PC-9 (cell line): ENCODE data around the gene MMP2. TPM values are rescaled to one million over a fixed set of nuclear protein-coding genes. Genes with fewer than 3 reads are reported as not detected.
A peak's percentile ranks its signal among the peaks of the same experiment; 100 is the strongest.

Experiments
- BruUV-seq: library from RNA; stranded (reverse); fragments of 400-500 nt; replicated peaks from 2 replicates; lab custom pipeline; 2021; lab: Mats Ljungman, UMichigan
- CTCF ChIA-PET: fragments of 300-600 bp; sonication (Branson Sonifier 250); formaldehyde crosslinking; loops from one replicate; lab custom pipeline; 2022; ENCODE audit warnings: antibody characterized with exemption; lab: Charles Lee
- POLR2A ChIA-PET: fragments of 300-600 bp; sonication (Branson Sonifier 250); formaldehyde crosslinking; loops from one replicate; lab custom pipeline; 2022; ENCODE audit warnings: antibody characterized with exemption; ENCODE audit not compliant: unreplicated experiment; lab: Charles Lee
- DNase-seq, 2 experiments: peaks; one replicate each; pipeline versions ENCODE4 v3.0.0 to v3.0.0-alpha.2; 2015 to 2022; ENCODE audit warnings: mixed read lengths in 1 of 2
- H2AFZ ChIP-seq: fragments of 200-600 bp; sonication (generic); 2 replicates; pipeline ENCODE4 v1.8.1; 2017; ENCODE audit warnings: antibody characterized with exemption
- H3F3A ChIP-seq: fragments of 200-600 bp; sonication (generic); 2 replicates; pipeline ENCODE4 v1.8.1; 2017; ENCODE audit warnings: antibody characterized with exemption, mild to moderate bottlenecking, low read depth; ENCODE audit not compliant: insufficient read depth
- H3K27ac ChIP-seq: fragments of 200-600 bp; sonication (generic); 2 replicates; pipeline ENCODE4 v1.6.1; 2016; ENCODE audit warnings: mixed run types
- H3K27me3 ChIP-seq: fragments of 200-600 bp; sonication (generic); 2 replicates; pipeline ENCODE4 v1.6.1; 2016; ENCODE audit warnings: low read depth, mixed run types; ENCODE audit not compliant: insufficient read depth
- H3K36me3 ChIP-seq: fragments of 200-600 bp; sonication (generic); 2 replicates; pipeline ENCODE4 v1.6.1; 2016; ENCODE audit warnings: low read depth, mixed run types
- H3K4me1 ChIP-seq: fragments of 200-600 bp; sonication (generic); replicated peaks from 2 replicates; pipeline ENCODE4 v1.6.1; 2016; ENCODE audit warnings: mixed run types; ENCODE audit not compliant: insufficient read depth
- H3K4me2 ChIP-seq: fragments of 200-600 bp; sonication (generic); 2 replicates; pipeline ENCODE4 v1.6.1; 2017; ENCODE audit warnings: mixed run types
- H3K4me3 ChIP-seq: fragments of 200-600 bp; sonication (generic); 2 replicates; pipeline ENCODE4 v1.6.1; 2016; ENCODE audit warnings: mixed run types
- H3K79me2 ChIP-seq: fragments of 200-600 bp; sonication (generic); 2 replicates; pipeline ENCODE4 v1.6.1; 2017; ENCODE audit warnings: low read depth, mixed run types
- H3K9me2 ChIP-seq: fragments of 200-600 bp; sonication (generic); 2 replicates; pipeline ENCODE4 v1.8.1; 2017; ENCODE audit warnings: mild to moderate bottlenecking; ENCODE audit not compliant: insufficient read depth
- H3K9me3 ChIP-seq: fragments of 200-600 bp; sonication (generic); 2 replicates; pipeline ENCODE4 v1.8.1; 2016; ENCODE audit warnings: low read depth; ENCODE audit not compliant: insufficient read depth
- H4K20me1 ChIP-seq: fragments of 200-600 bp; sonication (generic); 2 replicates; pipeline ENCODE4 v1.8.1; 2017; ENCODE audit not compliant: insufficient read depth
- EZH2 ChIP-seq: fragments of 200-600 bp; sonication (generic); IDR thresholded peaks from 2 replicates; pipeline ENCODE4 v1.8.0; 2017; ENCODE audit warnings: antibody characterized with exemption, low read depth
- intact Hi-C: fragments of 100-400 bp; cut with micrococcal nuclease; formaldehyde crosslinking; loops from one replicate; pipeline ENCODE4 v1.10.0; 2022; ENCODE audit not compliant: unreplicated experiment
- total RNA-seq: library from RNA; stranded (reverse); gene quantifications from 2 replicates; pipeline ENCODE4 v1.2.3, GENCODE V29; 2021
- TF ChIP-seq, protein P1 (sequence below): fragments of 200-600 bp; sonication (generic); conservative IDR thresholded peaks from 2 replicates; pipeline ENCODE4 v1.6.1; 2017; ENCODE audit warnings: mixed run types, antibody characterized with exemption, mild to moderate bottlenecking, moderate library complexity

Gene MMP2
- total RNA-seq, 1 experiment from 2014 or later = 0.50 TPM

DNA sequence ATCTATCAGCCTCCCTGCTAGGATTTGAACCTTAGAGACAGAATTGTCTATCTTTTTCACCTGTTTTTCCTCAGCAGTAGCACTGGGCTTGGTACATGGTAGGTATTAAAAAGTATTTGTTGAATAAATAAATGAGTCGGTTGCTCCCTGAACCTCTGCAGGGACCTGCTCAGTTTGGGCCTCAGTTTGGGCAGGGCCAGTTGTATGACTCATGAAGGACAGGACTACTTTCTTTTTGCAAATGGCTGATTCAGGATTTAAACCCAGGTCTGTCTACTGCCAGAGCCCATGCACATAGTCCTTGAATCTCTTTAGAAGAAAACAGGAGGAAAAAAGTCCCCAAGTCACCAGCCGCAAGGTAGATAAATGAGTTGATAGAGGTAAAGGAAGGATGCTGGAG is 3.1 kb downstream of the MMP2 start:
- peak overlapping the region; percentile 12; the same call in 1 of the 2 replicates for H3K4me2 ChIP-seq

DNA sequence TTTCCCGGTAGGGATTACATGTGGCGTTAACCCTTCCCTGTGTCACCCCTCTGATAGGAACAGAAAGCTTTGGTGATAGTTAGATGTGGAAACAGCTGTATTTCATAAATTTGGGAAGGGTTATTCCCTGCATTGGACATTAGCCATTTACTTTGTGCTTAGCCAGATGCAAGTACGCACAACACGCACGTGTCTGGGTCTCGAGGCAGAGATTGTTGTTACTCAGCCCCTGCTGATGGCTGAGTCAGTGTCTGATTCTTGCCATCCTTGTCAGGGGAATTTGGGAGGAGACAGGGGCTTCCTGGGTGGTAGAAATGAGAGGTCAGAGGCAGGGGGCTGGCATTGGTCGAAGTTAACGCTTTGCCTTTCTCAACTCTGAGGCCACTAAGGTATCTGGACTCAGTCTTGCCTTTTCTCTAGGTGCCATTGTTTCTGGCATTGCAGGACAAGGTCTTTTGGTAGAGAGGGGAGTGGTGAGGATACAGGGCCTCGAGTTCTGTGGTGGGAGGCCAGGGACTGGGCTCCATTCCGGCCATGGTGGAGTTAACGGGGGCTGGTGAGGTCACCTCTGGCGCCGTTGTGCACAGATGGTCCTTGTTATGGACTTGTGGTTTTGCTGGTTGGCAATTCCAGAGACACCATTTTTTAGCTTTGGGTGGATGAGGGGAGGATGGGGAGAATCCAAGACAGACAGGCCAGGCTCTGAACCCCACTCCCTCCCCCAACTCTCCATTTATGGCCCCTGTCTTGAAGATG is 8.2 kb downstream of the MMP2 start:
- ChIA-PET CTCF (no interaction called here), POLR2A (interaction anchor here (0.7 kb wide), 1 partner anchor 14 kb away, joined by 10 read pairs; no protein-coding TSS in a partner anchor)
- BruUV-seq = no TSS peak
- Histone ChIP-seq H4K20me1 (no peaks in the 10 kb centered on the region), H3K9me2 (no peaks in the 10 kb centered on the region), H3K27ac (no peak overlapping the region), H3K9me3 (no peaks in the 10 kb centered on the region), H3K4me1 (peaks cover 1% of the 10 kb centered on the region; the same call in 1 of the 2 replicates), H3K4me2 (no peak overlapping the region), H3K79me2 (no peaks in the 10 kb centered on the region), H3K4me3 (no peak overlapping the region), H2AFZ (no peak overlapping the region), H3K27me3 (no peaks in the 10 kb centered on the region), H3F3A (no peaks in the 10 kb centered on the region; the same call in 1 of the 2 replicates), H3K36me3 (no peaks in the 10 kb centered on the region)
- intact Hi-C loops = no loop called here
- no peak for DNase-seq
- TF ChIP-seq, protein P1, sequence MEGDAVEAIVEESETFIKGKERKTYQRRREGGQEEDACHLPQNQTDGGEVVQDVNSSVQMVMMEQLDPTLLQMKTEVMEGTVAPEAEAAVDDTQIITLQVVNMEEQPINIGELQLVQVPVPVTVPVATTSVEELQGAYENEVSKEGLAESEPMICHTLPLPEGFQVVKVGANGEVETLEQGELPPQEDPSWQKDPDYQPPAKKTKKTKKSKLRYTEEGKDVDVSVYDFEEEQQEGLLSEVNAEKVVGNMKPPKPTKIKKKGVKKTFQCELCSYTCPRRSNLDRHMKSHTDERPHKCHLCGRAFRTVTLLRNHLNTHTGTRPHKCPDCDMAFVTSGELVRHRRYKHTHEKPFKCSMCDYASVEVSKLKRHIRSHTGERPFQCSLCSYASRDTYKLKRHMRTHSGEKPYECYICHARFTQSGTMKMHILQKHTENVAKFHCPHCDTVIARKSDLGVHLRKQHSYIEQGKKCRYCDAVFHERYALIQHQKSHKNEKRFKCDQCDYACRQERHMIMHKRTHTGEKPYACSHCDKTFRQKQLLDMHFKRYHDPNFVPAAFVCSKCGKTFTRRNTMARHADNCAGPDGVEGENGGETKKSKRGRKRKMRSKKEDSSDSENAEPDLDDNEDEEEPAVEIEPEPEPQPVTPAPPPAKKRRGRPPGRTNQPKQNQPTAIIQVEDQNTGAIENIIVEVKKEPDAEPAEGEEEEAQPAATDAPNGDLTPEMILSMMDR = no peak
- TF ChIP-seq EZH2 = no peak

More for the DNA sequence above, 3.1 kb downstream of the MMP2 start:
- Histone ChIP-seq H3K27me3 (no peaks in the 10 kb centered on the region), H2AFZ (0 out of 2 replicates have a peak overlapping the region, but pooled peaks have one; percentile 62), H3K9me2 (no peaks in the 10 kb centered on the region), H4K20me1 (no peaks in the 10 kb centered on the region), H3K36me3 (no peaks in the 10 kb centered on the region), H3K4me3 (no peak overlapping the region), H3K9me3 (no peaks in the 10 kb centered on the region), H3K79me2 (no peaks in the 10 kb centered on the region), H3K27ac (no peak overlapping the region), H3F3A (no peaks in the 10 kb centered on the region; the same call in 1 of the 2 replicates), H3K4me1 (peaks cover 6% of the 10 kb centered on the region; the same call in 1 of the 2 replicates)
- DNase-seq = no peak
- intact Hi-C loops = no loop called here
- ChIA-PET CTCF (no interaction called here), POLR2A (no interaction called here)
- TF ChIP-seq EZH2 = no peak
- TF ChIP-seq, protein P1 = no peak
- no TSS peak for BruUV-seq

DNA sequence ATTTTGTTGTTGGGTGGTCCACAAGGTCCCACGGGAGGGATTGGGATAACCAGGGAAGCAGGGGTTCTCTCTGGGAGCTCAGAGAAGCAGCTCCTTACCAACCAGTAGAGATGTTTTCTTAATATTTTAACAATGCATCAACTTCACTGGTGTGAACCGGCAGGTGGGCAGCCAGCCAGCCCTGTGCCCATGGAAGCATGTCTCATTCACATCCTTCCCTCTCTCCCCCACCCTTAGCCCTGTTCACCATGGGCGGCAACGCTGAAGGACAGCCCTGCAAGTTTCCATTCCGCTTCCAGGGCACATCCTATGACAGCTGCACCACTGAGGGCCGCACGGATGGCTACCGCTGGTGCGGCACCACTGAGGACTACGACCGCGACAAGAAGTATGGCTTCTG is 9.3 kb downstream of the MMP2 start:
- H3K4me1 ChIP-seq = no peaks in the 10 kb centered on the region
- TF ChIP-seq EZH2 = no peak
- TF ChIP-seq, protein P1 = no peak
- no peaks in the 10 kb centered on the region for H3K9me3 ChIP-seq
- ChIA-PET CTCF (no interaction called here), POLR2A (no interaction called here)
- H3K4me3 ChIP-seq = no peak overlapping the region
- H3K4me2 ChIP-seq = no peak overlapping the region
- no peaks in the 10 kb centered on the region for H3K27me3 ChIP-seq
- no peaks in the 10 kb centered on the region for H3K9me2 ChIP-seq
- no peaks in the 10 kb centered on the region for H3K79me2 ChIP-seq
- intact Hi-C loops = no loop called here
- H3F3A ChIP-seq = no peaks in the 10 kb centered on the region; the same call in 1 of the 2 replicates
- DNase-seq = no peak
- no peaks in the 10 kb centered on the region for H4K20me1 ChIP-seq
- no peak overlapping the region for H2AFZ ChIP-seq
- H3K36me3 ChIP-seq = no peaks in the 10 kb centered on the region
- BruUV-seq = no TSS peak
- no peak overlapping the region for H3K27ac ChIP-seq
